Mesendoderm (in vitro differentiated cells): ENCODE results near the gene FANCE.

Experiments used
- DNase-seq: peaks from one replicate; pipeline ENCODE4 v3.0.0; 2013
- H2AK5ac ChIP-seq: 2 replicates; pipeline ENCODE4 v1.6.1; 2013; ENCODE audit warnings: low read length, inconsistent platforms
- H2BK120ac ChIP-seq: 2 replicates; pipeline ENCODE4 v1.6.1; 2013; ENCODE audit warnings: low read depth, mild to moderate bottlenecking, low read length, moderate library complexity, mixed read lengths
- H2BK15ac ChIP-seq: replicated peaks from 2 replicates; pipeline ENCODE4 v1.6.1; 2013; ENCODE audit warnings: low read depth, mild to moderate bottlenecking, moderate library complexity
- H2BK5ac ChIP-seq: 2 replicates; pipeline ENCODE4 v1.6.1; 2013; ENCODE audit warnings: low read length, inconsistent platforms
- H3K18ac ChIP-seq: 2 replicates; pipeline ENCODE4 v1.6.1; 2013; ENCODE audit warnings: mild to moderate bottlenecking, low read length, mixed read lengths
- H3K23ac ChIP-seq: one replicate; pipeline ENCODE4 v1.6.1; 2013; ENCODE audit warnings: low read length
- H3K27ac ChIP-seq: 2 replicates; pipeline ENCODE4 v1.5.1; 2013; ENCODE audit warnings: low read depth, mild to moderate bottlenecking, inconsistent platforms, low read length, moderate library complexity
- H3K27me3 ChIP-seq: 2 replicates; pipeline ENCODE4 v1.6.1; 2013; ENCODE audit warnings: low read length, control low read depth, mild to moderate bottlenecking, inconsistent platforms; ENCODE audit not compliant: insufficient read depth, poor library complexity
- H3K36me3 ChIP-seq: 2 replicates; pipeline ENCODE4 v1.6.1; 2013; ENCODE audit warnings: low read length, inconsistent platforms; ENCODE audit not compliant: control insufficient read depth, insufficient read depth
- H3K4ac ChIP-seq: one replicate; pipeline ENCODE4 v1.6.1; 2013; ENCODE audit warnings: low read depth, mild to moderate bottlenecking, low read length, moderate library complexity
- H3K4me1 ChIP-seq: 2 replicates; pipeline ENCODE4 v1.6.1; 2013; ENCODE audit warnings: low read depth, low read length, inconsistent platforms; ENCODE audit not compliant: control insufficient read depth
- H3K4me2 ChIP-seq: 2 replicates; pipeline ENCODE4 v1.6.1; 2013; ENCODE audit warnings: low read length
- H3K4me3 ChIP-seq: 2 replicates; pipeline ENCODE4 v1.5.1; 2013; ENCODE audit warnings: mild to moderate bottlenecking, low read length
- H3K56ac ChIP-seq: one replicate; pipeline ENCODE4 v1.6.1; 2013; ENCODE audit warnings: low read length
- H3K79me1 ChIP-seq: 2 replicates; pipeline ENCODE4 v1.6.1; 2013; ENCODE audit warnings: low read length, inconsistent platforms
- H3K79me2 ChIP-seq: 2 replicates; pipeline ENCODE4 v1.6.1; 2013; ENCODE audit warnings: mild to moderate bottlenecking, low read length; ENCODE audit not compliant: control insufficient read depth, insufficient read depth
- H3K9ac ChIP-seq: 2 replicates; pipeline ENCODE4 v1.6.1; 2013; ENCODE audit warnings: low read length, inconsistent platforms
- H4K5ac ChIP-seq: one replicate; pipeline ENCODE4 v1.6.1; 2013; ENCODE audit warnings: low read length
- H4K8ac ChIP-seq: one replicate; pipeline ENCODE4 v1.6.1; 2013; ENCODE audit warnings: low read depth, mild to moderate bottlenecking, control low read depth, low read length, moderate library complexity
- WGBS: extraction: QIAGEN DNeasy Blood & Tissue Kit; methylation state at CpG from one replicate; pipeline ENCODE4 v1.1.7; 2013; ENCODE audit warnings: low lambda C conversion rate, missing lambda C conversion rate; ENCODE audit not compliant: insufficient coverage; ENCODE audit errors: extremely low coverage; 5-methylcytosine and 5-hydroxymethylcytosine counted together

Gene FANCE

DNA sequence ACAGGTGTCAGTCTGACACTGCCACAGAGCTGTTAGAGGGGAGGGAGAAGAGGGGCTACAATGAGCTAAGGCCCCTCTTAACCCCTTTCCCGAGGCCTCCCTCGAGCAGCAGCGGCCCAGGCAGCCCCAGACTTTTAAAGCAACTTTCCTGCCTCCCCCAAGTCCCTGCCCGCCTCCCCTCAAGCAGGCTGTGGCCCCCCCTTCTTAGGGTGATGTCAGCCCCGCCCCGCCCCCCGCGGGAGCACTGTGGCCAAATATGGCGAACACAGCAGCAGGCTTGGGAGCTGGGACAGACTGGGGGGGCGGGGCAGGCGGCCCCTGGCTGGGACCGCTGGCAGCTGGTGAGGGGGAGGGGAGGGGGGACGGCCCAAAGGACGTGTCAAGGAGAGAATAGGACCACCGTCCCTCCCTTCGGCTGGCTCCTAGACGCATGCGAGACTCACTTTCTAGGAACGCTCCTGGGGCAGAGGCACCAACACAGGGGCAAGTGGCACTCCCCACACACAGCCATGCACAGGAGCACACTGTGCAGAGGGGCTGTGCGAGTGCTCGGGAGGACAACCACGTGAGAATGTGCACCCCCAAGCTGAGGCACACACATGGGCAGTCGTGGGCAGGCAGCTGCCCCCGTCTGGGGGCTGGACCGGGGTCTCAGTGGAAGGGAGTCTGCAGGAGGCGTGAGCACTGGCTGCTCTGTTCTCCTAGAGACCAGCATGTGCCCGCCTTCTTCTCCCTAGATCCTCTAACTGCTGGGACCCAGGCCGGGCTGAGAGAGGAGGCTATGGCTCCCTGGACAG, 38.1 kb downstream of the FANCE start:
- Histone ChIP-seq H3K18ac (peak overlapping the region; percentile 19), H3K23ac (peak overlapping the region; percentile 90), H3K9ac (peak overlapping the region; percentile 80), H3K4me1 (peaks cover 55% of the 10 kb centered on the region), H3K27ac (peak overlapping the region; percentile 74), H3K4ac (peak overlapping the region; percentile 39), H3K79me1 (peaks cover 22% of the 10 kb centered on the region), H2AK5ac (peak overlapping the region; percentile 76), H4K8ac (no peak overlapping the region), H3K27me3 (no peaks in the 10 kb centered on the region), H4K5ac (no peak overlapping the region), H2BK15ac (no peak overlapping the region), H2BK5ac (peak overlapping the region; percentile 98), H3K56ac (peak overlapping the region; percentile 97), H2BK120ac (peak overlapping the region; percentile 2), H3K36me3 (no peaks in the 10 kb centered on the region), H3K4me2 (peak overlapping the region; percentile 81), H3K4me3 (no peak overlapping the region), H3K79me2 (peaks cover 58% of the 10 kb centered on the region)
- no CpG with 5 or more reads among the region's 28 CpGs for WGBS
- peak; percentile 93 for DNase-seq

DNA sequence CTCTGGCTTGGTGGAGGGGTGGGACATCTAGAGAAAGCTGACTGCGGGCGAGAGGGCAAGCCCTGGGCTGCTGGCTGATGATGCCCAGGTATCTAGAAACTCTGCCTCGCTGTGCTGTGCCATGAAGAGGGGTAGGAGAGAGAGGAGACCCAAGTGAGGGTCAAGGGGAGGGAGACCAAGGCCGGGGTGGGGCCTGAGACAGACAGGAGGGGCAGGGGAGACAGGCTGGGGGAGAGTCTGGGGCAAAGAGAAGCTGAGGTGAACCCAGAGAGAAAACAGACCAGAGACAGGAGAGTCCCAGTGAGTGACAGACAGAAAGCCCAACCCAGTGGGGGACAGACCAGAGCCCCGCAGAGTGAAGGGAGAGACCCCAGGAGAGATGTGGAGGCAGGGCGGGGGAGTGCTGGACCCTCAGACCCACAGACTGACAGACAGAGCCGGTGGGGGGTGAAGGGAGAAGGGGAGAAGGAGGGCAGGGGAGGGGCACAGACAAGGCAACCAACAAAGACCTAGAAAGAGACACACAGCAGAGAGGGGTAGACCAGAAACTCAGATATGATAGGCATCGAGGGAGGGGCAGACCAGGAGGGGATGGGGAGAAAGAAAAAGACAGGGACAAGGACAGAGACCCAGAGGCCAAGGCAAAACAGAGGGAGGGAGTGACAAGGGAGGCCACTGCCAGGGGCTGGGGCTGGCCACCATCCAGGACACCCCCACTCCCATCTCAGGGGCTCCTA, 38.9 kb downstream of the FANCE start:
- no peak overlapping the region for H4K5ac ChIP-seq
- H3K4me1 ChIP-seq: peaks cover 48% of the 10 kb centered on the region
- no CpG with 5 or more reads among the region's 8 CpGs for WGBS
- peaks cover 66% of the 10 kb centered on the region for H3K79me2 ChIP-seq
- H3K18ac ChIP-seq: peak overlapping the region; percentile 65
- peak overlapping the region; percentile 97 for H3K56ac ChIP-seq
- H2BK15ac ChIP-seq: no peak overlapping the region
- H3K9ac ChIP-seq: peak overlapping the region; percentile 80
- H2BK5ac ChIP-seq: peak overlapping the region; percentile 98
- H4K8ac ChIP-seq: no peak overlapping the region
- H3K36me3 ChIP-seq: no peaks in the 10 kb centered on the region
- H3K27me3 ChIP-seq: no peaks in the 10 kb centered on the region
- H3K23ac ChIP-seq: peak overlapping the region; percentile 90
- peak overlapping the region; percentile 93 for H3K4ac ChIP-seq
- no peak for DNase-seq
- H3K4me2 ChIP-seq: peak overlapping the region; percentile 81
- peak overlapping the region; percentile 5 for H2BK120ac ChIP-seq
- peaks cover 23% of the 10 kb centered on the region for H3K79me1 ChIP-seq
- peak overlapping the region; percentile 74 for H3K27ac ChIP-seq
- H3K4me3 ChIP-seq: no peak overlapping the region
- peak overlapping the region; percentile 78 for H2AK5ac ChIP-seq

DNA sequence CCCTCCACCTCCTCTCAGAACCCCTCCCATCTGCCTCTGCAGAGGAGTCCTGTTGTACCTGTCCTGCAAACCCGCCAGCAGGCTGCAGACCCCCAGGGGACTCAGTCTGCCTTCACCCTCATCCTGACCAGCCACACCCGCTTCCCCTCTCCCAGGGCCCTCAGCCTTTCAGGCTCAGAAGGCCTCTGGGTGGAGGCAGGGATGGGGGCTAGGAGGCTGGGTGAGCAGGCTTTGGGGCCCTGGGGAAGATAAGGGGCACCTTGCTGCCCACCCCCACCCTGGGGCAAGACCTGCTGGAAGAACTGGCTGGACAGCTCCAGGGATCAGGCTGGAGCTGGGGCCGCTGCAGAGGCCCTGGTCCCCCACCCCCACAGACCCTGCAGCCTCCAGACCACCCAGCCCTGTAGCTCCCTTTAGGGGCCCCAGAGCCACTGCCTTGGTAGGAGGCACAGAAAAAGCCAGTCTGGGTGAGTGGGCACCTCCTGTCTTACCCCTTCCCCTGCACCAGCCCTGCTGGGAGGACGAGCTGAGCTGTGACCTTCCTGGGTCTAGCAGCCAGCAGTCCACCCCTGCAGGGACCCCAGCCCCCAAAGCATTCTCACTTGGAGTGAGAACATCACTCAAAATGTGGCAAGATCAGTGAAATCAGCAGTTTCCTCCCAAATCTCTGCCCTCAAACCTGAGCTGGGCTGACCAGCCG, 39.6 kb downstream of the FANCE start:
- Histone ChIP-seq H3K9ac (peak overlapping the region; percentile 80), H2BK120ac (peak overlapping the region; percentile 5), H3K23ac (peak overlapping the region; percentile 30), H2AK5ac (peak overlapping the region; percentile 78), H2BK15ac (no peak overlapping the region), H3K79me1 (peaks cover 23% of the 10 kb centered on the region), H3K4me2 (peak overlapping the region; percentile 44), H2BK5ac (peak overlapping the region; percentile 98), H3K4ac (peak overlapping the region; percentile 93), H3K56ac (peak overlapping the region; percentile 97), H4K5ac (no peak overlapping the region), H3K36me3 (no peaks in the 10 kb centered on the region), H3K79me2 (peaks cover 69% of the 10 kb centered on the region), H3K18ac (peak overlapping the region; percentile 65), H3K27me3 (no peaks in the 10 kb centered on the region), H3K27ac (peak overlapping the region; percentile 74), H3K4me3 (no peak overlapping the region), H4K8ac (no peak overlapping the region), H3K4me1 (peaks cover 45% of the 10 kb centered on the region)
- no peak for DNase-seq
- WGBS: no CpG with 5 or more reads among the region's 5 CpGs

DNA sequence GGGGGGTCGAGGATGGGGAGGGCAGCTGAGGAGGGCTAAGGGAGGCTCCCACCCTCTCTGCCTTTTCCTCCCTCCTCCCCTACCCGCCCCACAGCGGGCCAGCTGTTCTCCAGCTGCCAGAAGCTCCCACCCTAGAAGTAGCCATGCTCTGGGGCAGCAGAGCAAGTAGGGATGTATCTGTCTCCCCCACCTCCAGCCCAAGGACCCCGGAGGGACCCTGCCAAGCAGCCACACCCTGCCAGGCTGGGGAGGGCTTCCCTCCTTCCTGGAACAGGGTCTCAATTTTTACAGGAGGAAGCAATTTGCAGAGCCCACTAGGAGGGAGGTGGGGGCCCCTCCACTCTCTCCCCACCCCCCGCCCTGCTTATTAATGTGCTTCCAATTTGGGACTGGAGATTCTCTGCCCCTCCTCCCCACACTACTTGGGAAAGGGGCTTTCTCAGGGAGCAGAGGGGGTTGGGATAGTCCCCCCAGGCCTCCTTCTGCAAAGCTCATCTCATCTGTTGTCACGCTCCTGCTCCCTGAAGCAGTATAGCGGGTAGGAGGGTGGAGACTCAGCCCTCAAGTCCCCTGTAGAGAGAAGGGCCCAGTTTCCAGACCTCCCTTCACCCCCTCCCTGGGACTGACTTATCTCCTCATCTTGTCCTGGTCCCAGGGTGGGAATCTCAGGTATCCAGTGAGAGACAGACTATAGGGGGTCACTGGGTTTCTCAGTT, 40.3 kb downstream of the FANCE start:
- Histone ChIP-seq H3K27me3 (no peaks in the 10 kb centered on the region), H2AK5ac (no peak overlapping the region), H4K8ac (no peak overlapping the region), H3K4me2 (peak overlapping the region; percentile 28), H2BK15ac (no peak overlapping the region), H3K4me1 (peaks cover 45% of the 10 kb centered on the region), H3K56ac (peak overlapping the region; percentile 97), H4K5ac (no peak overlapping the region), H3K36me3 (no peaks in the 10 kb centered on the region), H3K79me1 (peaks cover 23% of the 10 kb centered on the region), H2BK120ac (no peak overlapping the region), H2BK5ac (peak overlapping the region; percentile 29), H3K9ac (peak overlapping the region; percentile 80), H3K79me2 (peaks cover 65% of the 10 kb centered on the region), H3K18ac (peak overlapping the region; percentile 65), H3K4ac (peak overlapping the region; percentile 93), H3K4me3 (no peak overlapping the region), H3K23ac (no peak overlapping the region), H3K27ac (peak overlapping the region; percentile 74)
- no peak for DNase-seq
- no CpG with 5 or more reads among the region's 7 CpGs for WGBS

DNA sequence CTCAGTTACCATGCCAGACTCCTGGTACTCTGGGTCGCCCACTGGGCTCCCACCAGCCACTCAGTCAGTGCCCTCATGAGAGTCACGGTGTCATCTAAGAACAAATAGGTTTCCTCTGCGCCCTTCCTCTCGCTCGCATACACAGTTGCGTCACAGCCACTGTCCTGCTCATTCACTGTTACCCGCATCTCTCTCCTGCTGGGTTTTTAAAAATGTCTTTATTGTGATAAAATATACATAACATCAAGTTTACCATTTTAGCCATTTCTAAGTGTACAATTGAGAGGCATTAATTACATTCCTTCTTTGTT, 40.8 kb downstream of the FANCE start:
- Histone ChIP-seq H3K4me3 (no peak overlapping the region), H3K18ac (peak overlapping the region; percentile 65), H3K56ac (peak overlapping the region; percentile 97), H4K8ac (no peak overlapping the region), H3K4me2 (no peak overlapping the region), H3K36me3 (no peaks in the 10 kb centered on the region), H2BK15ac (no peak overlapping the region), H4K5ac (no peak overlapping the region), H3K79me1 (peaks cover 21% of the 10 kb centered on the region), H3K9ac (peak overlapping the region; percentile 80), H2AK5ac (no peak overlapping the region), H3K4me1 (peaks cover 41% of the 10 kb centered on the region), H2BK5ac (no peak overlapping the region), H3K23ac (no peak overlapping the region), H3K79me2 (peaks cover 60% of the 10 kb centered on the region), H3K4ac (no peak overlapping the region), H2BK120ac (no peak overlapping the region), H3K27me3 (no peaks in the 10 kb centered on the region), H3K27ac (peak overlapping the region; percentile 74)
- no CpG with 5 or more reads among the region's 7 CpGs for WGBS
- no peak for DNase-seq
